Ascending aorta (tissue), 2 donors: ENCODE measurements around the gene NME4. TPM values are rescaled to one million over a fixed set of nuclear protein-coding genes. Genes with fewer than 3 reads are reported as not detected.

Experiments used
- DNase-seq, 2 donors: peaks; one replicate each; pipeline ENCODE4 v3.0.0-alpha.2; 2019; ENCODE audit warnings: low spot score in 2 of 2
- H3K27ac ChIP-seq, 2 donors: fragments of 200-600 bp; sonication (generic); one replicate each; pipeline ENCODE4 v1.5.1; 2016 to 2017; ENCODE audit warnings: mild to moderate bottlenecking in 1 of 2
- H3K27me3 ChIP-seq: fragments of 200-600 bp; sonication (generic); one replicate; pipeline ENCODE4 v1.5.1; 2017
- H3K36me3 ChIP-seq, 2 donors: fragments of 200-600 bp; sonication (generic); one replicate each; pipeline ENCODE4 v1.5.1; 2016
- H3K4me1 ChIP-seq, 2 donors: fragments of 200-600 bp; sonication (generic); one replicate each; pipeline ENCODE4 v1.5.1; 2016 to 2017; ENCODE audit warnings: mild to moderate bottlenecking in 1 of 2
- H3K4me3 ChIP-seq, 2 donors: fragments of 200-600 bp; sonication (generic); one replicate each; pipeline ENCODE4 v1.5.1; 2016 to 2017; ENCODE audit warnings: mild to moderate bottlenecking in 1 of 2
- H3K9me3 ChIP-seq, 2 donors: fragments of 200-600 bp; sonication (generic); one replicate each; pipeline ENCODE4 v1.5.1; 2016
- CTCF ChIP-seq, 3 experiments: fragments of 200-600 bp in 2 of 3; fragments of 450-650 bp in 1 of 3; sonication (generic) in 2 of 3; IDR thresholded peaks; one replicate each; pipeline ENCODE4 v1.5.1; 2016 to 2019; ENCODE audit warnings: antibody characterized with exemption in 3 of 3, mild to moderate bottlenecking in 1 of 3, moderate library complexity in 1 of 3
- intact Hi-C: fragments of 100-400 bp; cut with DNase I; formaldehyde crosslinking; loops from one replicate; pipeline ENCODE4 v1.15.1; 2023
- total RNA-seq: library from RNA; depleted of rRNA; stranded (reverse); fragments of >200 nt; gene quantifications from one replicate; pipeline ENCODE4 v1.1.0, GENCODE V29; 2016

The NME4 gene
- total RNA-seq, 1 donor from 2014 or later = 66.0 TPM

DNA sequence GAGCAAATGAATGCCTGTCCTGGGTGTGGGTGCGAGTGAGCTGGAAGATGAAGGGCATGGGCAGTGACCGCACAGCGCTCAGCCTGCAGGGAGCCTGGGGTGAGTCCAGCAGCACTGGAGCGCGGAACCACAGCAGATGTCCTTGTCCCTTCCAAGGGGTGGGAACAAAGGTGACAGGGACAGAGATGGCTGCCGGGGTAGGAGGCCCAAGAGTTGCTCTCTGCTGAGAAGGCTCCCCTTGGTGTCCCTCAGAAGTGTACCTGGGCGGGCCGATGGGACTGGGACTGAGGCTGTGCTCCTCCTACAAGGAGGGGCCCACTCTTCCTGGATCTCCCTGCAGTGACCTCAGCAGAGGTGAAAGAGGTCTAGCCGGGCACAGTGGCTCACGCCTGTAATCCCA, 7.6 kb upstream of the NME4 start:
- Histone ChIP-seq H3K27ac (no peak overlapping the region), H3K27me3 (no peaks in the 10 kb centered on the region), H3K4me1 (no peaks in the 10 kb centered on the region), H3K9me3 (no peaks in the 10 kb centered on the region), H3K4me3 (no peak overlapping the region), H3K36me3 (no peaks in the 10 kb centered on the region)
- intact Hi-C loops = no loop called here
- DNase-seq = no peak
- no peak for TF ChIP-seq CTCF (IDR thresholded peaks at IDR 0.05)

DNA sequence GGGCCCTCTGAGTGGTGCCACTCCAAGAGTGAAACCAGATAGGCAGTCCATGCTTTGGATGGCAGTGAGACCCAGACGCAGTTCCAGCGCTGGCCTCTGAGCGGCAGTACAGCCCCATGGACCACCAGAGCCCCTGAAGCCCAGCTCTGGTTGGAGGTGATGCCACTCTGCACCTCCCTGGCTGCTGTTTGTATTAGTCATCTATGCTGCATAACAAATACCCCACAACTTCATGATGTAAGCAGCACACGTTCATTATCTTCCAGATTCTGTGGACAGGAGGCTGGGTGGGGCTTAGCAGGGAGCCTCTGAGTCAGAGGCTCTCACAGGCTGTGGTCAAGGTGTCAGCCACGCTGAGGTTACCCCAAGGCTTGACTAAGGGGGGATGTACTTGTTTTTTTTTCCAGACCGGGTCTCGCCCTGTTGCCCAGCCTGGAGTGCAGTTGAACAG, 5.1 kb upstream of the NME4 start:
- Histone ChIP-seq H3K4me1 (no peaks in the 10 kb centered on the region), H3K36me3 (no peaks in the 10 kb centered on the region), H3K4me3 (no peak overlapping the region), H3K27ac (no peak overlapping the region), H3K9me3 (no peaks in the 10 kb centered on the region), H3K27me3 (no peaks in the 10 kb centered on the region)
- peak; percentile 60 to 80 (median 66) for TF ChIP-seq CTCF (IDR thresholded peaks at IDR 0.05)
- peak in 1 of 2 donors; percentile 70 for DNase-seq
- intact Hi-C loops = loop anchor here (5.0 to 10.0 kb wide), 2 partner anchors 95 to 273 kb away; partner anchors contain the start of gene RHOT2

DNA sequence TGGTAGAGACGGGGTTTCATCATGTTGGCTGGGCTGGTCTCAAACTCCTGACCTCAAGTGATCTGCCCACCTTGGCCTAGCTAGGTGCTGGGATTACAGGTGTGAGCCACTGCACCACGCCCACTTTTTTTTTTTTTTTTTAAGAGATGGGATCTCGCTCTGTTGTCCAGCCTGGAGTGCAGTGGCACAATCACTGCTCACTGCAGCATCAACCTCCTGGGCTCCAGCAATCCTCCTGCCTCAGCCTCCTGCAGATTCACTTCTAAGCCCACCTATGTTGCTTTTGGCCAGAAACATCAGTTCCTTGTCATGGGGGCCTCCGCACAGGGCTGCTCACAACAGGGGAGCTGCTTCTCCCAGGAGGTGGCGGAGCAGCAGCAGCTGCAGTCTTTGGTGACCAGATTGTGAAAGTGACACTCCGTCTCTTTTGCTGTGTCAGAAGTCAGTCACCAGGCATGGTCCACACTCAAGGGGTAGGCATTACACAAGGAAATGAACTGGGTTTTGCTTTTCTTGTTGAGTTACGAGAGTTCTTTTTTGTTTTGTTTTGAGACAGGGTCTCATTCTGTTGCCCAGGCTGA, 4.5 kb upstream of the NME4 start:
- Histone ChIP-seq H3K4me3 (no peak overlapping the region), H3K4me1 (no peaks in the 10 kb centered on the region), H3K36me3 (no peaks in the 10 kb centered on the region), H3K27ac (no peak overlapping the region), H3K27me3 (no peaks in the 10 kb centered on the region), H3K9me3 (no peaks in the 10 kb centered on the region)
- TF ChIP-seq CTCF (IDR thresholded peaks at IDR 0.05) = no peak
- intact Hi-C loops = loop anchor here (5.0 to 10.0 kb wide), 2 partner anchors 95 to 272 kb away; partner anchors contain the start of gene RHOT2
- DNase-seq = no peak

GRCh38 chr16:396199-396598, 800 bp upstream of the NME4 start:
- Histone ChIP-seq H3K9me3 (no peaks in the 10 kb centered on the region), H3K36me3 (no peaks in the 10 kb centered on the region), H3K4me3 (peak overlapping the region; percentile 79 to 95), H3K4me1 (peaks cover 4 to 7% of the 10 kb centered on the region in 2 donors), H3K27ac (peak overlapping the region; percentile 58 to 88), H3K27me3 (no peaks in the 10 kb centered on the region)
- intact Hi-C loops = loop anchor here (2.0 to 10.0 kb wide), 2 partner anchors 13 to 269 kb away; partner anchors contain the start of gene RHOT2
- DNase-seq = no peak
- TF ChIP-seq CTCF (IDR thresholded peaks at IDR 0.05) = no peak

DNA sequence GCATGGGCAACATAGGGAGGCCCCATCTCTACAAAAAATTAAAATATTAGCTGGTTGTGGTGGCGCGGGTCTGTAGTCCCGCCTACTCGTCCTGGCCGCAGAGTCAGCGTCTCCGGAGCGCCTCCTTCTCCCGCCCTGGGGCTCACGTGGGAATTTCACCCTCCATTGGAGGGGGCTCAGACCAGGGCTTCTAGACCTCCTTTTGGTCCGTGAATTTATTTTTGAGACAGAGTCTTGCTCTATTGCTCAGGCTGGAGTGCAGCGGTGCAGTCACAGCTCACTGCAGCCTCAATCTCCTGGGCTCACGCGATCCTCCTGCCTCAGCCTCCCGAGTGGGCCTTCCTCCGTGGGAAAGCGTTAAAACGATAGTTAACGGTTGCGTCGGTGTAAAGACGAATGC, 394 bp upstream of the NME4 start:
- Histone ChIP-seq H3K36me3 (no peaks in the 10 kb centered on the region), H3K4me3 (peak overlapping the region; percentile 79 to 95), H3K27me3 (no peaks in the 10 kb centered on the region), H3K27ac (peak overlapping the region; percentile 58 to 88), H3K9me3 (no peaks in the 10 kb centered on the region), H3K4me1 (peaks cover 4 to 7% of the 10 kb centered on the region in 2 donors)
- DNase-seq = no peak
- TF ChIP-seq CTCF (IDR thresholded peaks at IDR 0.05) = no peak
- intact Hi-C loops = loop anchor here (2.0 to 10.0 kb wide), 2 partner anchors 14 to 268 kb away; partner anchors contain the start of gene RHOT2
